Endometrium (tissue), 2 donors: ENCODE data around the gene ERICH4.
"Not testable (repeated sequence)": the region's sequence is repeated elsewhere in the genome, so short reads cannot be mapped to it uniquely, and the experiment has no call there.

Experiments
- FAIRE-seq: peaks from 2 replicates; lab custom pipeline; 2012; peaks lifted over from hg19 to GRCh38; lab: Jason Lieb, UNC
- donor health status: control.
- donor health status: control.

The ERICH4 gene

DNA sequence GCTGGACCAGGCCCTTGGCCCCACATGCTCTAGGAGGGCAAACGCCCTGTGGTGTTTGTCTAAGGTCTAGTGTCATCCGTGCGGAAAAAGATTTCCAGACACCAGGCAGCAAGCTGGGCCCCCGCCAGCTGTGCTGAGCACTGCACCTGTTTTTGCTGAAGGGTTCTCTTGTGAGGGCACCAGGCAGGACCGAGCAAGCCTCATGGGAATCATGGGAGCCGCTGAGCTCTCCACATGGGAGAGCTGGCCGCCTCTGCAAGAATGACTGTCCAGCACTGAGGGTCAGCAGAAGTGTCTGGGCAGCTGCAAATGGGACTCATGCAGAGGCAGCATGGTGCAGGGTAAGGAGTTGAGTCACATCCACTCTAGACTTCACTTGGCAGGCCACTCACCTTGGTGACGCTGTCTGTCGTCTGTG, 27.8 kb upstream of the ERICH4 start:
- FAIRE-seq = no peak

DNA sequence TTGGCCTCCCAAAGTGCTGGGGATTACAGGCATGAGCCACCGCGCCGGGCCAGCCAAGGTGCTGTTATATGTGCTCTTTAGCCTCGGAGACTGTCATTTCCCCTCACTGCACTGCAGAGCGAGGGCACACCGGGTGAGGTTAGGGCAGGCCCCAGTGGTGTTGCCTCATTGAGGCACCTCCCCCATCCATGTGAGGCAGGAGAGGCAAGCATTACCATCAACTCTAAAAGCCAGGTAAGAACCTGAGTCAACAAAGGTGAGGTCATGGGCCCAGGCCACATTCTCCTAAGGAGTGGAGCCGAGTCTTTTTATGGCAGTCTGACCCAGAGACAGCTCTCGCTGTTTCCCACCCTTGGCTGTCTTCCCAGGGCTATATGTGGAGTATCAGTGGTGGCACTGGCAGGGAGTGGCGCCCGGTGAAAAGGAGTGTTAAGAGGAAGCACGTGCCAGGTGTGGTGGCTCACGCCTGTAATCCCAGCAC, 26.7 kb upstream of the ERICH4 start:
- no peak for FAIRE-seq

DNA sequence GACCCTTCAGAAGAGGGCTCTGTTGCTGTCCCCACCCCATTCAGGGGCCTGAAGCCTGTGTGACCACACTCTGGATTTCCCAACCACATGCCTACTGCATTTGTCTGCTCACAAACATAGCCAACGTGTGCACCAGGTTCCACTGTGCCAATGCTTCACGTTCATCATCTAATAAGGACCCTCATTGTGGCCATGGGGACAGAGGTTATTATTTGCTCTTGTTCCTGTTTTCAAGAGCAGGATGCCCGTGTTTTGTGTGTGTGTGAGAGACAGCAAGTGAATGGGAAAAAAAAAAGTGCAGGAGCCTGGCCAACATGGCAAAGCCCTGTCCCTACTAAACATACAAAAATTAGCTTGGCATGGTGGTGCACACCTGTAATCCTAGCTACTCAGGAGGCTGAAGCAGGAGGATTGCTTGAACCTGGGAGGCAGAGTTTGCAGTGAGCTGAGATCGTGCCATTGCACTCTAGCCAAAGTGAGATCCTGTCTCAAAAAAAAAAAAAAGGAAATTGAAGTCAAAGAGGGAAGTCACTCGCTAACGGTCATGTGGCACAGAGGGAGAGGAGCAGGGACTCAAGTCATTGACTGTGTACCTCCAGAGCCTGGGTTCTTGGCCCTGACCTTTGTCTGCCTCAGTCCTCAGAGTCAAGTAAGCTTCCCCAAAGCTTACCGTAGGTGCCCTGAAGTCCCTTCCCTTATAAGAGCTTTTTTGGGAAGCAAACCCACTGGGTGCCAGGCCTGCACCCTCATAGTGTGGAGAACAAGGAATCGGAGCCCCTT, 22.7 kb upstream of the ERICH4 start:
- FAIRE-seq = no peak

DNA sequence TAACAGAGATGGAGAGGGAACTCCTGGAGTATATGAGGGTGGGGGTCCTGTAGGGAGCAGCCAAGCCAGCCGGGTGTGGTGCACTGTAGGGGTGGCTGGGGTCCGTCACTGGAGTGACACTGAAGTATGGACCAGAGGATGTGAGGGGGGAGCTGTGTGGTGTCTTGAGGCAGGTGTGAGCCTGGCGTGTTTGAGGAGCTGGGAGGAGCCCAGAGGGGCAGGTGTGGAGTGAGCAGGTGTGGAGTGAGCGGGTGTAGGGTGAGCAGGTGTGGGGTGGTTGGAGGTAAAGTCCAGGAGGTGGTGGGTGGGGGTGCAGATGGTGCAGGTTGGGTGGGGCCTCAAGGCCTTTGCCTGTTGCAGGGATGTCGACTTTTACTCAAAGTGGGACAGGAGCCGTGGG, 21.6 kb upstream of the ERICH4 start:
- FAIRE-seq = no peak

DNA sequence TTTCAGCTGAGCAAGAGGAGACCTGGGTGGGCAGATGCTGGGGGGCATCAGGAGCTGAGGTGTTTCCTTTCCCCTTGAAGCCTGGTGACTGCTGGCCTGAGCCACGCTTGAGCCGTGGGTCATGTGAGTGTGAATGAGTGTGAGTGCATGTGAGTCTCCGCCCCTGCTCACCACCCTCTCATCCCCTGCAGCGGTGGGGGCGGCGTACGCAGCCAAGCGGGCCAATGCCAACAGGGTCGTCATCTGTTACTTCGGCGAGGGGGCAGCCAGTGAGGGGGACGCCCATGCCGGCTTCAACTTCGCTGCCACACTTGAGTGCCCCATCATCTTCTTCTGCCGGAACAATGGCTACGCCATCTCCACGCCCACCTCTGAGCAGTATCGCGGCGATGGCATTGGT, 21.0 kb upstream of the ERICH4 start:
- no peak for FAIRE-seq

DNA sequence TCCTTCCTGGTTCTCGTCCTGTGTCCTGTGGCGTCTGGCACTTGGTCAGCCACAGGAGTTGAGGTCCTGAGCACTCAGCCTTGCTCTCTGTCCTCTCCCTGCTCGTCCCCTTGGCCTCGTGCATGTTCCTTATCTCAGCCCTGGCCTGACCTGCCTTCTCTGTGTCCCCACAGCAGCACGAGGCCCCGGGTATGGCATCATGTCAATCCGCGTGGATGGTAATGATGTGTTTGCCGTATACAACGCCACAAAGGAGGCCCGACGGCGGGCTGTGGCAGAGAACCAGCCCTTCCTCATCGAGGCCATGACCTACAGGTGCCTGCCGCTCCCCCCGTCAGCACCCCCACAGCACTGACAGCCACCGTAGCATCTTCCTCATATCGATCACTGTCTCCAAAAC, 20.5 kb upstream of the ERICH4 start:
- FAIRE-seq = no peak

DNA sequence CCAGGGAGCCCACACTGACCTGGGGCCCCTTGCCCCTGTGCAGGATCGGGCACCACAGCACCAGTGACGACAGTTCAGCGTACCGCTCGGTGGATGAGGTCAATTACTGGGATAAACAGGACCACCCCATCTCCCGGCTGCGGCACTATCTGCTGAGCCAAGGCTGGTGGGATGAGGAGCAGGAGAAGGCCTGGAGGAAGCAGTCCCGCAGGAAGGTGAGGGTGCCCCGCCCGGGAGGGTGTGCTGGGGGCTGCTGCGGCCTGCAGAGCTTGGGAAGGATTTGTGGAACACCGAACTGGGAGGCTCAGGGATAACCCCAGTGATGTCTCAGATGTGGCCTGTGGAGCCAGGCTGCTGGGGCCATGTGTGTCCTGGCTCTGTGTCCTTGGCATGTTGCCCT, 20.0 kb upstream of the ERICH4 start:
- FAIRE-seq = no peak

DNA sequence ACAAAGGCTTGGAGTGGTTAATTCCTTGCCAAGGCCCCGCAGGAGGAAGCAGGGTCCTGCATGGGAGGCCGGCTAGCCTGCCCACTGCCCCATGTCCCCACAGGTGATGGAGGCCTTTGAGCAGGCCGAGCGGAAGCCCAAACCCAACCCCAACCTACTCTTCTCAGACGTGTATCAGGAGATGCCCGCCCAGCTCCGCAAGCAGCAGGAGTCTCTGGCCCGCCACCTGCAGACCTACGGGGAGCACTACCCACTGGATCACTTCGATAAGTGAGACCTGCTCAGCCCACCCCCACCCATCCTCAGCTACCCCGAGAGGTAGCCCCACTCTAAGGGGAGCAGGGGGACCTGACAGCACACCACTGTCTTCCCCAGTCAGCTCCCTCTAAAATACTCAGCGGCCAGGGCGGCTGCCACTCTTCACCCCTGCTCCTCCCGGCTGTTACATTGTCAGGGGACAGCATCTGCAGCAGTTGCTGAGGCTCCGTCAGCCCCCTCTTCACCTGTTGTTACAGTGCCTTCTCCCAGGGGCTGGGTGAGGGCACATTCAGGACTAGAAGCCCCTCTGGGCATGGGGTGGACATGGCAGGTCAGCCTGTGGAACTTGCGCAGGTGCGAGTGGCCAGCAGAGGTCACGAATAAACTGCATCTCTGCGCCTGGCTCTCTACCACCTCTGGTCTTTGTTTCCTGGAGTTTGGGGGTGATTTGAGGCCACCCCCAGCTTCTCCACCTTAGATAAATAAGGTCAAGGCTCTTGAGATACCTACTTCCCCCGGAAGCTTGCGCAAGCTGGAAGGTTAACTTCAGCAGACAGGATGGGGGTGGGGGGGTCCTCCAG, 18.4 kb upstream of the ERICH4 start:
- no peak for FAIRE-seq

DNA sequence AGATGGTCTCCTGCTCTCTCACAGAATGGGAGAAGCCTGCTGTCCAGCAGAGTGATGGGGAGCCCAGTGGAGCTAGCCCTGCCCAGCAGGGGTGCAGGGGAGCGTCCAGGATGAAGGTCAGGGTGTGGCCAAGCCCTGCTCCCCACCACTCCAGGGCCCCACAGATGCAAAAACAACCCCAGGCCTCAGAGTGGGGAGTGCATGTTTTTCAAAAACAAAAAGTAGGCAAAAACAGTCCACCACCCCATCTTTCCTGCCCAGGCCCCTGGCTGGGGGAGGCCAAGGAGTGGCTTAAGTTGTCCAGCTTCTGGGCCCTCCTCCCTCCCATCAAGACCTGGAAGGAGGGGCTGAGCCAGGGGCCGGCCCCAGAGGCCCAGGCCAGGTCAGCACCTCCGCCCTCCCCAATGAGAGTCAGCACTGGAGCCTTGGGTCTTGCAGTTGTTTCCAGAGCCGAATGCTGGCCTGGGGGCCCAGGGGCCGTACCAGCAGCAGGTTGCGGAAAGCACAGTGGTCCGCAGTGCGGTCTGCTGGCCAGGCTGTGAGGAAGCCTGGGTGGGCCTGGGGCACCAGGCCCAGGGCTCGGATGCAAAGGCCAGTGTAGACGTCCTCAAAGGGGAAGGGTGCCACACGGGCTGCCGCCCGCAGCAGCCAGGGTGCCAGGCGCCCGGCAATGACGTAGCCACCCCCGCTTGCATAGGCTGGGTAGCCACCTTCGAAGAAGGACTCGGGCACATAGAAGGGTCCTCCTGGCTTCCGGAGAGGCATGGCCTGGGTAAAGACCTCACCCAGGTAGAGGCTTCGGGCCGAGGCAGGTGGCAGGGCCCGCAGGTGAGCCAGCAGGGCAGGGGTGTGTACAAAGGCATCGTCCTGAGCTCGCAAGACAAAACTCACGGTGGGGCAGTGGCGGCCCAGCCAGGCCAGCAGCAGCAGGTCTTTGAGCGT, 17.5 kb upstream of the ERICH4 start:
- FAIRE-seq = no peak

DNA sequence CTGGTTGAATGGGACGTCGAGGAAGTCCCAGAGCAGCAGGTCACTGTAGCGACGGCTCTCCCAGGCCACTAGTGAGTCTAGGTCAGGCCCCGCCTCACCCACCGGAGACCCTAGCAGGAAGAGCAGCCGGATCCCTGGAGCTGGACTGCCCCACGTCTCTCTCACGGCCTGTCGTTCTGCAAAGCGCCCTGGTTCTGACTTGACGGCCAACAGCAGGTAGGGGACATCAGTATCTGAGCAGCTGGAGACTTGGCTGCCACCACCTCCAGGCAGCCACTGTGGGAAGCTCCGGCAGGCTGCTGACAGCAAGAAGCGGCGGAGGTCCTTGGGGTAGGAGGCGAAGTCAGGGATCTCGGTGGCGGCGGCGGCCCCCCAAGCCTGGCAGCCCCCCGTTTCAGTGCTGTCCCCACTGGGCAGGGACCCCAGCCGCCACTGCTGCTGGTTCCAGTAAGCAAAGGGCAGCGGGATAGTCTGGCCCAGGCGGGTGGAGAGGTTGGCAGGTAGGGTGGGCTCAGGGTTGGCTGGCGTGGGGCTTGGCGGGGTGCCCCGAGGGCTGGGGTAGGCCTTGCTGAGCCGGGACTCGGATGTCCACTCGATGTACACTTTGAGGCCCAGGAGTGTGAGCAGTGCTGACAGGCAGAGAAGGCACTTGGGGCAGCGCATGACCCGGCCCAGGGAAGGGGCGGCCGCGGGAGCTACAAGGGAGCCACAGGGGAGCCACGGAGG, 16.7 kb upstream of the ERICH4 start:
- FAIRE-seq = no peak

DNA sequence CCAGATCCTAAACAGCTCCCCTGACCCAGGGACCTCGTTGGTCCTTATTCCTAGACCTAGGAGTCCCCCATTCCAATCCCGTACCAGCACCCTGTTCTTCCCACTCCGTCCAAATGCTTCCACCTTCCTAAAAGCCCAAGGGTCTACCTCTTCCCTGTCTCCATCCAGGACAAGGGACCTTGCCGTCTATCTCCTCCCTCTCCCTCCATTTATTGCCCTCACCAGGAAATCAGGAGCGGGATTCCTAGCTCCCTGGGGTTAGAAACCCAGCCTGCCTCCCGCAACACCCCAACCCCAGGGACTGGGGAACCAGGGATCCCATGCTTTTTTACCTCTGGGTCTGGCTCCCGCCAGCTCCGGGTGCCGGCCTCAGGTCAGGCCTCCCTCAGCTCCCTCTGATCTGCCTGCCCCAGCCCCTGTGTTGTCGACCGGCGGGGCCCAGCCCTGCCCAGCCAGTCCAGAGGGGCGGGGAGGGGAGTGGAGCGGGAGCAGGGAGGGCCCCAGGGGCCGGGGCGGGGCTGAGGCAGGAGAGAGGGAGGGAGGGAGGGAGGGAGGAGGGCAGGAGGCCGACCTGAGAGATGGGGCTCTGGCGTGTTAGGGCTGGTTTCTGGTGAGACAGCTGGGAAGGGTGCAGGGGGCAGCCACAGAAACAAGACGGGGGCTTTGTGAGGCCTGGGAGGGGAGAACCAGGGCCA, 15.9 kb upstream of the ERICH4 start, which contains the start of gene B3GNT8:
Gene B3GNT8 (minus strand): TSS at position 423 of the 695 bp plus-strand sequence. CDS start 596 bp downstream, outside the sequence.
- no peak for FAIRE-seq

DNA sequence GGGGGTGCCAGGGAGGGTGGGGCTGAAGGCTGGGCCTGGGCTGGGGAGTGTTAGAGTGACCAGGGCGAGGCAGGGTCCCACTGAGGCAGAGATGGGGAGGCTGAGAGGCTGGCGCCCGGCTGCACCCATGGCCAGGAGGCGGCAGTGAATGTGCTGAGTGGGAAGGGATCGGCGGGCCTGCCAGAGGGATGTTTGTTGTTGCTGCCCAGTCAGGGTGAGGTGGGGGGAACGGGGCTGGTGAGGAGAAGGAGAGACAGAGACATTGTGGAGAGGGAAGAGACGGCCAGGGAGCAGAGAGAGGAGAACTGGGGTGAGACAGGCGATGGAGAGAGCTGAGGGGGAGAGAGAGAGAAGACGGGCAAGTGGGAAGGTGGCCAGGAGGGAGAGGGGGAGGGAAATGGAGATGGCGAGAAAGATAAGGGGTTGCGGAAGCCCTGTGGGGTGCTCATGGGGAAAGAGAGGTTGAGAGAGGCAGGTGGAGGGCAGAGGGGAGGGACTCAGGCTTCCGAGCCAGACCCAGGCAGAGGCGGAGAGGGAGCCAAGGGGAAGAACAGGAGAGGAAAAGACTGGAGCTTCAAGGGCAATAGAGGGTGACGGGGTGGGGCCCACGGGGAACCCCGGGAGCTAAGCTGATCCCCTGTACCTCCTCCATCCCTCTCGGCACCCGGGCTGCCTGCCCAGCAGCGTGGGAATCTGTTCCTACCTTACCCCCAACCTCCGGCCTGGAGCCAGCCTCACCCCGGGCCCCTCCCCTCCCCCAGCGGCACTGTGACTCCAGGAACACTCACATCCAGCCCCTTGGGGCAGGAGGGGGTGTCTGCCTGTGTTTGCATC, 15.1 kb upstream of the ERICH4 start:
- FAIRE-seq = no peak

DNA sequence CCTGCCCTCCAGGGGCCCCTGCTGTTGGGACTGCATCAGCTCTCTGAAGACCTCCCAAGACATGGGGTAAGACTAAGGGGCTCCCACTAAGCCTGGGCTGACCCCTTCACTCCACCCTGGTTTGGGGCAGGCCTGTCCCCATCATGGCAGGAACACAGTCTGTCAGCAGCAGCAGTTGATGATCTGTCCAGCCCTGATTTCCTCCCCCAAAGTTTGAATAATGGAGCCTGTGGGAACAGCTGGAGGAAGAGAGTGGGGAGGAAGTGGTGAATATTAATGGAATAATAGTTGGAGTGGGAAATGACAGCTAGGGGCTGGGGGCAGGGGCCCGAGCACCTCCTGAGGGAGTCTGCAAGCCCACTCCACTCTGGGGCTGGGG, 14.5 kb upstream of the ERICH4 start:
- no peak for FAIRE-seq

DNA sequence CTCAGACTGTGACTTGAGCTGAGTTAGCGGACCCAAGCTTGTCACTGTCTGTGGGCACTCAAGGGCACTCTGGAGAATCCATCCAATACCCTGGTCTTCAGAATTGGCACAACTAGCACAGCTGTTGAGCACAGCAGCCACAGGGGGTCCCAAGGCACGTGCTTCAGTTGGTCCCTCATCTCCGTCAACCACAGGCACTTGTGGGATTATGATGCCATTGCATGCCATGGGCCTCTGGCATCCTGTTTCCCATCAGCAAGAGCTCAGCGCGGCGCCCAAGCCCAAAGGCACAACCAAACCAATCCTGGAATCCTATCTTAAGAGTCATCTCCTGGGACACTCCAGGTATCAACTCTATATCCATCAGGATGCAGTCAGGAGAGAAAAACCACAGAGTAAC, 12.0 kb upstream of the ERICH4 start:
- FAIRE-seq = no peak

DNA sequence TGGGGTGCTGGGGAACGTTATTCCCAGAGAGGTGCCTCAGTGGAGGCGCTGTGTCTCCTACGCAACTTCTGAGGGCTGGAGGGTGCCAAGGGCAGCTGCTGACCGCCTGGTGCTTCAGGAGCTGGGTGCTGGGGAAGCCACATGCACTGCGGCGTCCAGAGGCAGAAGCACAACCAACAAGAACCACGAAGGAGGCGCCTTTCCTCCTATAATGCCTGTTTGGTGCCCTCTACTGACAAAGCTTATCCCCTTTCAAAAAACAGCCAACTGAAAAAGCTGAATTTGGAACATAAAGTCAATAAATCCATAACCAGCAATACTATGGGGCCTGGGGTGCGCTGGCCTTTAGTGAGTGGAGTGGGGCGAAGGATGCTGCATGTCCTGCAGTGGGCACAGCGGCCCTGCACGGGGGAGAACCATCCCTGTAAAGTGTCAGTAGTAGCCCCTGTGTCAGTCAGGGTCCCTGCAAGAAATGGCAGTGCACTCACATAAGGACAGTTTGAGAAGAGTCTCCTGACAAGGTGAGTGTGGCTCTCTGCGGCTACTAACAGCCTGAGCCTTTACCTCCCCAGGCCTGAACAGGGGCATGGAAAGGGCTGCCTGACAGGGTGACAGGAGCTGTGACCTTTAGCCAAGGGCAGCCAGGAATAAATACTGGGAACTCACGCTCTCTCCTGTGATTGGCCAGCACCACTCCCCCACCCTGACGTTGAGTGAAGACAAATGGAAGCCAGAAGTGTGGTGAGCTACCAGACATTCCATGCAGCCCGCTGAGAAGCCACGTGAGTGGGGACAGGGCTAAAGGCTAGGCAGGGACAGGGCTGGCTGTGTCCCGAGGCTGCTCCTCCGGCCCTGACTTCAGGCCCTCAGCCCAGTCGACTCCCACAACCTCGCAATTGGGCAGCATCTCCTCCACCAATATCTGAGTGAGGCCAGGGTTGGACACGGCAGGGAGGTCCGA, 11.2 kb upstream of the ERICH4 start:
- FAIRE-seq = no peak

DNA sequence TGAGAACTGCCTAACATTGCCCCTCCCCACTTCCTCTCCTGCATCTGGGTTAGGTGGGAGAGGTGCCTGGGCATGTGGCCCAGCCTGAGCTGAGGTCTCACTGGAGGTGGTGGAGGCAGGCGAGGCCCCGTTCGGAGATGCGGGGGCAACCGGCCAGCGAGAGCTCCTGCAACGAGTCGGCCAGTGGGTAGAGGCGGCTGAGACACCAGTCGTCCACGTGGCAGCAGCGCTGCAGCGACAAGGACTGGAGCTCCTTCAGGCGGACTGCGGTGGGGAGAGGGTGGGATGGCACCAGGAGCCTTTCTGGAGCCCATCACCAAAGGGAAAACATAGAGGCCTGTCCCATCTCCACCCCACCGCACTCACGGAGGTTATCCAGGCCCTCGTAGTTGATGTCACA, 9.8 kb upstream of the ERICH4 start:
- no peak for FAIRE-seq

DNA sequence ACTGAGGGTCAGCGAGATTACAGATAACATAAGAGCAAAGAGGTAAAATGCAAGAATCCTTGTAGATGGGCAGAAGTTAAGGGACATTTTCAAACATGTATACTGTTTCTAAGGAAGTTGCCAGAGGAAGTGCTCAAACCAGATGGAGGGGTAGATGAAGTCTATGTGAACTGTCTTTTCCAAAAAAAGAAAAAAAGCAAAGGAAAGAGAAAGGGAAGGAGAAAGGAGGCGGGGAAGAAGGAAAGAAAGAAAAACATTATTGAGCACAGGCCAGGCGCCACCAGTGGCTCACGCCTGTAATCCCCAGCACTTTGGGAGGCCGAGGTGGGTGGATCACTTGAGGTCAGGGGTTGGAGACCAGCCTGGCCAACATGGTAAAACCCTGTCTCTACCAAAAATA, 8.5 kb upstream of the ERICH4 start:
- no peak for FAIRE-seq

DNA sequence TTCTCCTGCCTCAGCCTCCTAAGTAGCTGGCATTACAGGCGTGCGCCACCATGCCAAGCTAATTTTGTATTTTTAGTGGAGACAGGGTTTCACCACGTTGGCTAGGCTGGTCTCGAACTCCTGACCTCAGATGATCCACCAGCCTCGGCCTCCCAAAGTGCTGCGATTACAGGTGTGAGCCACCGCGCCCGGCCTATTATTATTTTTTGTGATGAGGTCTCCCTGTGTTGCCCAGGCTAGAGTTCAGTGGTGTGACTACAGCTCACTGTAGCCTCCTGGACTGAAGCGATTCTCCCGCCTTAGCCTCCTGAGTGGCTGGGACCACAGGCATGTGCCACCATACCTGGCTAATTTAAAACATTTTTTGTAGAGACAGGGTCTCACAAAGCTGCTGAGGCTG, 7.6 kb upstream of the ERICH4 start:
- FAIRE-seq = not testable (repeated sequence)
